GM18526 (cell line): ENCODE results near the gene NACAD.

ENCODE experiments used
- POLR2A ChIP-seq: IDR thresholded peaks from 3 replicates; pipeline ENCODE4 v1.6.1; 2011; ENCODE audit not compliant: insufficient read length; ENCODE audit errors: extremely low read depth

Gene NACAD, protein sequence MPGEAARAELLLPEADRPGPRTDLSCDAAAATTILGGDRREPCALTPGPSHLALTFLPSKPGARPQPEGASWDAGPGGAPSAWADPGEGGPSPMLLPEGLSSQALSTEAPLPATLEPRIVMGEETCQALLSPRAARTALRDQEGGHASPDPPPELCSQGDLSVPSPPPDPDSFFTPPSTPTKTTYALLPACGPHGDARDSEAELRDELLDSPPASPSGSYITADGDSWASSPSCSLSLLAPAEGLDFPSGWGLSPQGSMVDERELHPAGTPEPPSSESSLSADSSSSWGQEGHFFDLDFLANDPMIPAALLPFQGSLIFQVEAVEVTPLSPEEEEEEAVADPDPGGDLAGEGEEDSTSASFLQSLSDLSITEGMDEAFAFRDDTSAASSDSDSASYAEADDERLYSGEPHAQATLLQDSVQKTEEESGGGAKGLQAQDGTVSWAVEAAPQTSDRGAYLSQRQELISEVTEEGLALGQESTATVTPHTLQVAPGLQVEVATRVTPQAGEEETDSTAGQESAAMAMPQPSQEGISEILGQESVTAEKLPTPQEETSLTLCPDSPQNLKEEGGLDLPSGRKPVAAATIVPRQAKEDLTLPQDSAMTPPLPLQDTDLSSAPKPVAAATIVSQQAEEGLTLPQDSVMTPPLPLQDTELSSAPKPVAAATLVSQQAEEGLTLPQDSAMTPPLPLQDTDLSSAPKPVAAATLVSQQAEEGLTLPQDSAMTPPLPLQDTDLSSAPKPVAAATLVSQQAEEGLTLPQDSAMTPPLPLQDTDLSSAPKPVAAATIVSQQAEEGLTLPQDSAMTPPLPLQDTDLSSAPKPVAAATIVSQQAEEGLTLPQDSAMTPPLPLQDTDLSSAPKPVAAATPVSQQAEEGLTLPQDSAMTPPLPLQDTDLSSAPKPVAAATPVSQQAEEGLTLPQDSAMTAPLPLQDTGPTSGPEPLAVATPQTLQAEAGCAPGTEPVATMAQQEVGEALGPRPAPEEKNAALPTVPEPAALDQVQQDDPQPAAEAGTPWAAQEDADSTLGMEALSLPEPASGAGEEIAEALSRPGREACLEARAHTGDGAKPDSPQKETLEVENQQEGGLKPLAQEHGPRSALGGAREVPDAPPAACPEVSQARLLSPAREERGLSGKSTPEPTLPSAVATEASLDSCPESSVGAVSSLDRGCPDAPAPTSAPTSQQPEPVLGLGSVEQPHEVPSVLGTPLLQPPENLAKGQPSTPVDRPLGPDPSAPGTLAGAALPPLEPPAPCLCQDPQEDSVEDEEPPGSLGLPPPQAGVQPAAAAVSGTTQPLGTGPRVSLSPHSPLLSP (N-terminal part only)

DNA sequence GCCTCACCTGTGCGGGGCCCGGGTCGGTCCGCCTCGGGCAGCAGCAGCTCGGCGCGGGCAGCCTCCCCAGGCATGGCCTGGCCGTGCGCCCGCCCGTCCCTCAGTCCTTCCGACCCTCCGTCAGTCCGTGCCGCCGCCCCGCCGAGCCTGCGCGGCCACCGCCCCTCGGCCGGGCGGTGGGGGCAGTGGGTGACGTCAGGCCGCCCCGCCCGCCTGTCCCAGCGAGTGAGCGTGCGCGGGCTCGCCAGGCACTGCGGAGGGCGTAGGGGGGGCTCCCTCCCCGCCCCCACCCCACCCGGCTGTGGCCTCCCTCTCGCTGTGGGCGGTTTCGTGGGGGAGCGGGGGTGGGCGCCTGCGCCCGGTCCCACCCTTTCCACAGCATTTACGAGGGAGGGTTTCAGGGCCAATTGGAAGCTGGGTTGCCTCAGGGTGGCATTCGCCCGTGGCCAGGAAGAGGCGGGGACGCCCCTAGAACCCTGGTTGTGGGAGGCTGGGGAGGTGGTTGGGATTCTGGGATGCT is at the start of gene NACAD:
Gene NACAD, minus strand, starts transcription at position 149 of the 520 bp plus-strand sequence. Its CDS starts 75 bp downstream, at position 74.
- TF ChIP-seq POLR2A, result no peak

DNA sequence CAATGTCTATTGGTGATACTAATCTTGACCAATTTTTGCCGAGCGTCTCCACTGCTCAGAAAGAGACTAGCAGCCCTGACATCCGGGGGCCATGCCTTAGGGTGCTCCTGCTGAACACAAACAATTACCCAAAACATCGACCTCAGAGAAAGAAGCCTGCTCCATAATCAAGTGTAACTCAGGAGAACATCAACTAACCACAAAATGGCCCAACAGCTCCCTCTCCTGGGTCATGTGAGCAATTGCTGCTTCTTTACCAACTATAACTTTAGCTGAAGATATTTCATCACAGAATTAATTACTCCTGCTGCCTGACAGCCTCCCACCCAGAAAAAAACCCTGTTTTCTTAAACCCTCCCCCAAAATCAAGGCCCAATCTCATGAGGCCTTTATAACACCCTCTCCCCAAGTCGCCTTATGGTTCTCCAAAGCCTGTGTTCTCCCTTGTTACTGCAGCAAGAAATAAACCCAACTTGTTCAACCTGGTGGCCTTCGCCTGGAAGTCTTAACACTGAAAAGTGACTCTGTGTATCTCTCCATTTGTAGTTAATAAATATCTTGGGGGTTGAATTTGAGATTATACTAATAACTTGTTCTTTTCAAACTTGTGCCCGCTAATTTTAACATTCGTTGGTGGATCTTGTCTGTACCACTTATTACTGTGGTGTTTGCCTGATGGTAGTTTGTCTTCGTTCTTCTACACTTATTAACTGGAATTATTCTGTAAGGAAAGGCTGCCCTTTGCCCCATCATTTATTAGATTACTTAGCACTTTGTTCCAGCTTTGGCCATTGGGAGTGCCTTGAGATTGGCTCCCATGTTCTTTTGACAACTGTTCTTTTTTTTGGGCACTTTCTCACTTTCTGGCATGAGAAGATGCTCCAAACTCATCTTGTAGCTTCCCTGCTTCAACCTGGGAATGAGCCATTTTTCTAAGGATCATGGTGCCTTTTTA is 47.6 kb upstream of the NACAD start:
- TF ChIP-seq POLR2A, result no peak

DNA sequence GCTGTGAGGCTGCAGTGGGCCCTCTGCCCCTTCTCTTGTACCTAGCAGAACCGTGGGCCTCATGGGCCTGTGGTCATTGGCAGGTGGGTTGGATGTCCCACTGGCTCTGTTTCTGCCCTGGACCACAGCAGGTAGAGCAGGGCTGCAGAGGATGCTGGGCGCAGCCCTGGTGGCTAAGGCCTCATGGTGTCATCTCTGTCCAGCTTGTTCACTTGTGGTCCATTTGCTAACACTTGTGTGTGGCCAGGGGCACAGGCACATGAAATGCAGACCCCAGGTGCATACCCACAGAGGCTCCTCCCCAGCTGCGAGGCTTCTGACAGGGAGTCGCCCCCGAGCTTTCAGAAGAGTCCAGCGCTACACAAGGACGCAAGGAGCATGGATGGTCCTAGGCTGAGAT is 45.1 kb upstream of the NACAD start:
- no peak for TF ChIP-seq POLR2A

DNA sequence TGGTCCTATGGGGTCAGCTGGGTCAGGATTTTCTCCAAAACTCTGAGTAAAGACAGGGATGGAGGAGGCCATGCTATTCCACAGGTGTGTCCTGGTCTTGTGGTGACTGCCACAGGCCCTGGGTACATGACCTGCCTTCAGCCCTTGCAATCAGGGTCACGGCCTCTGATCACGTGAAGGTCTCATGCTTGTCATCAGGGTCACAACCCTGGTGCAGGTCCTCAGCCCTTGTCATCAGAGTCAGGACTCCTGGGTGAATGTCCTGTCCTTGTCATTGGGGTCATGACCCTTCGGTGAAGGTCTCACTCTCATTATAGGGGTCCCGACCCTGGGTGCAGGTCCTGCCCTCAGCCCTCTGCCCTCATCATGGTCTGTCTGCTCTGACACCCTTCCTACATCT is 44.6 kb upstream of the NACAD start:
- TF ChIP-seq POLR2A, result no peak

DNA sequence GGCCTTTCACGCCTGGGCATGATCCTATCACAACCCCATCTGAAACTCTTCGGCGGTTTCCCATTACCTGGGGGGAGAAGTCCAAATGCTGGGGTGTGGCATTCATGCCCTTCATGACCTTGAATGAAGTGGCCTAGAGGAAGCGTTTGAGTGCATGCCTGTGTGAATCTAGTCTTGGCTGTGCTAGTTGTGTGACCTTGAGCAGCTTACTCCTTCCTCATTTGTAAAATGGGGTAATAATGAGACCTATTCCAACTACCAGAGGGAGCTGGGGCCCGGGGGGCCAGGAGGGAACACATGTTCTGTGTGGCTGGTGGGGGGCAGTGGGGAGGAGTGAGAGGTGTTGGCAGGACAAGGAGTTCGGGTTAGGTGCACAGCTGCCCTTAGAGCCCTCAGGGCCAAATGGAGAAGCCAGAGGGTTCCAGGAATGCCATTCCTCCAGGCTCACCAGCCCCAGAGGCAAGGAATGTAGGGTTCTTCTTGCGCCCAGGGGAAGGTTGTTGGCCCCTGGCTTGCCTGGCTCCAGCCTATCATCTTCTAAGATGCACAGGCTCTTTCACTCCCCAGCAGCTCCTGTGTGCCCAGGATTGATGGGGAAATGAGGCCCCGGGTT is 44.0 kb upstream of the NACAD start:
- no peak for TF ChIP-seq POLR2A

- no peak for TF ChIP-seq POLR2A
Measured at GRCh38 chr7:45131891-45132290, 43.1 kb upstream of the NACAD start.

DNA sequence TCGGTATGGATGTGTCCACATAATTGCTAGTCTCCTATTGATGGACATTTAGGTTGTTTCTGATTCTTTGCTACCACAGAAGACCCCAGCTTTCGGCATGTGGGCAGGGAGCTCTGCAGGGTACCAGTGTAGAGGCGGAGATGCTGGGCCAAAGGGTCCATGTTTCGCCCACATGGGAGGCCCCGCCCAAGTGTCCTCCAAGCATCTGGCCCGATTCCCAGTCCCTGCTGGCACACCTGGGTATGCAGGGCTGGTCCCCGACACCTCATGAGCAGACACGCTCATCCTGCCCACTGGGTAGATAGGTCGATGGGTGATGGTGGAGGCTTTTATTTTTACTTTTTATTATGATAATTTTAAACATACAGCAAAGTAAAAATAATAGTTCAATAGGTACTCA is 42.1 kb upstream of the NACAD start:
- no peak for TF ChIP-seq POLR2A

DNA sequence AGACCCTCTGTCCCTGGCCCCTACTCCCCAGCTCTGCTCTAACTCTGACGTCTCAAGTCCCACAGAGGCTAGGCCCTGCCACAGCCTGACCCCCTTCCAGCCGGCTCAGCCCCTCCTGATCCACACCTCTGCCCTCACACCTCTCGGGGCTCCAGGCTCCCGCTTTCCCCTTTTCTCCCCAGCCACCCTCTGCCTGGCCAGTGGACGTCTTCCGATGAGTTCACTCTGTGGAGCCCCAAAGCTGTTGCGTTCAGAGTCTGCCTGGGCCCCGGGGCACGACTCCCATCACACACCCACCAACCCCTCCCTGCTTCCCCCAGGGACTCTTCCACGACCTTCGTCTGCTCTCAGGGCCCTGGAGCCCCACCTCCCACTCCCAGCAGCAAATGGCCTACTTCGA is 41.1 kb upstream of the NACAD start:
- TF ChIP-seq POLR2A, result no peak

- TF ChIP-seq POLR2A, result no peak
Measured at GRCh38 chr7:45129181-45129800, 40.5 kb upstream of the NACAD start.

DNA sequence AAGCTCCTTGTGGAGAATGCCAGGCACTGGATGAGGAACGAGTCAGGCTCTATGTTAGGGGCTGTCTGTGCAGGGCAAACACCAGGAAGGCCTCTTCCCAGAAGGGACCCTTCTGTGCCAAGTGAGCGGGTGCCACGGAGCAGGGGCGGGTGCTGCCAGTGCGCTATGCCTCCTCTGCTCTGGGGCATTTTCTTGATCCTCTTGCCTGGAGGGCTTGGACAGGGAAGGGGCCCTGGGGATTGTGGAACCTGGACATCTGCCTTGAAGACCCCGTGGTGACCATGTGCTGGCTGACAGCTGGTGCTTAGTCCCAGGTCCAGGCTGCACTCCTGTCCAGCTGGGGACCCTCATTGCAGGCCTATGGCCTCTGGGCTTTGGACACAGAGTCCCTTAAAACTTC is 38.2 kb upstream of the NACAD start:
- no peak for TF ChIP-seq POLR2A

DNA sequence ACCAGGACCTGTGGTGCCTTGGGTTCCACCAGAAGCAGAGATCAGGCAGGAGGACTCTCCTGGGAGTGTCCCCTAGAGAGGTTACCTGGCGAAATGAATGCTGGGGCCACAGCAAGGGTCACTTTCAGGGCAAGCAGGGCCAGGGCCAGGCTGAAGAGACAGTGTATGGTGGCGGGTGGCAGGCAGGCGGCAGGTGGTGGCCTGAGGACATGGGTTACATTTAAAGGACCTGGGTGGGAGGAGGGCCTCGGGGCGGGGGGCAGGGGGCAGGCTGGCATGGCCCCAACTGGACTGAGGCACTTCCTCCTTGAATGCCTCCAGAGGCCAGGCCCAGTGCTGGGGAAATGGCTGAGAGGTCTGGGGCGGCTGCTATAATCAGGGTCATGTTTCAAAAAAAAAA is 37.4 kb upstream of the NACAD start:
- no peak for TF ChIP-seq POLR2A

GRCh38 chr7:45125193-45125904 is 36.6 kb upstream of the NACAD start:
- no peak for TF ChIP-seq POLR2A
